T-helper 2 cell (primary cell): ENCODE measurements around the gene COL5A2.

Experiments
- DNase-seq, 5 experiments: peaks; one replicate each; pipeline versions ENCODE4 v3.0.0 to v3.0.0-alpha.2; 2012 to 2022

Gene COL5A2

GRCh38 chr2:189047171-189047888 is 132.2 kb downstream of the COL5A2 start:
- no peak for DNase-seq

DNA sequence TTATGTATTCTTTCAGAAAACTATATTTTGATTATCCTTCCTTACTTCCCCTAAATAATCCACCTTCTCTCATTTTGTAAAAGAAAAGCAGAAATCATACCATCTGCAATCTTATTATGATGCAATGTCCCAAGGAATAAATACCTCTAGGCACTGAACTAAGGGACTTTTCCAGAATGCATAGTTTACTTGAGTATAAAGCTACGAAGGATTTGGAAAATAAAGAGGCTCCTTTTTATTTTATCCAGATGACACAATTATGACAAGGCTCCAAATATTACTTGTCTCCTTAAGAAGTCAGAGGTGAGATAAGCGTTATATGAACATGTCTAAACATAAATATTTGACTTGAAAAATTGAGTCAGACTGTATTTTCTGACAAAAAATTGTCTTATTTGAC is 133.2 kb downstream of the COL5A2 start:
- no peak for DNase-seq

DNA sequence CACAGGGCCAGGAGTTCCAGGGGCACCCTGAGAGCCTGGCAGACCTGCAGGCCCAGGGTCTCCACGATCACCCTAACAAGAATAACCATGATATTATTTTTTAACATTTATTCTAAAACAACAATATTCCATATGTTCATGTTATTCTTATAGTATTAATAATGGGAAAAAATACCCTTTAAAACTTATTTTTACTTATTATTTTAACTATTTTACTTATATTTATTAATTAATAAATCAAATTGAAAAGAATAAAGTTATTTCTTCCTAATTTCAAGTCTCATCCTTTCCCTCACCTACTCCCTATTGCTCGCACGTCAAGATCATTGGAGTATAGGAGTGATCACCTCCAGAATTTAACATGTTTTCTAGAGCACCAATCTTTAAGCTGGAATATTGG is 133.7 kb downstream of the COL5A2 start:
- DNase-seq: no peak

- no peak for DNase-seq
Observed at GRCh38 chr2:189037518-189037917, 142.0 kb downstream of the COL5A2 start.

GRCh38 chr2:189024901-189025618 is 154.5 kb downstream of the COL5A2 start:
- no peak for DNase-seq

- DNase-seq: no peak
Observed at GRCh38 chr2:189022492-189022891, 157.1 kb downstream of the COL5A2 start.

DNA sequence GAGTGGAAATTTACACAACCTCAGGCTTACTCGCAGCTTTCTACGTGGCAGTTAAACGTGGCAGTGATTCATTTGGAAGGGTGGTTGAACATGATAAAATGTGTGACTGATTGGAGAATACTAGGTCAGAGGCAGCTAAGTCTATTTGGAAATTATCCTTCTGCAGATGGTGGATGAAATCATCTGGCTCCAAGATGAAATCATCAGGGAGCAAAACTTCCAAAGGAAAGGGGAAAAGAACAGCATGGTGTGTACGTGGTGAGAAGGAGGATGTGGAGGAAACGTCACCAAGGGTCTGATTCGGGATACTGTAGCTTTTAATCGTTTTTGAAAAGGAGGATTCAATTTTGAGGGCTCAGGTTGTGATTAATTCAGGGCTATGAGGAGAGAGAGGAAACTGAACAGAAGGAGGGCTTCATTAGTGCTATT is 157.5 kb downstream of the COL5A2 start:
- DNase-seq: no peak

DNA sequence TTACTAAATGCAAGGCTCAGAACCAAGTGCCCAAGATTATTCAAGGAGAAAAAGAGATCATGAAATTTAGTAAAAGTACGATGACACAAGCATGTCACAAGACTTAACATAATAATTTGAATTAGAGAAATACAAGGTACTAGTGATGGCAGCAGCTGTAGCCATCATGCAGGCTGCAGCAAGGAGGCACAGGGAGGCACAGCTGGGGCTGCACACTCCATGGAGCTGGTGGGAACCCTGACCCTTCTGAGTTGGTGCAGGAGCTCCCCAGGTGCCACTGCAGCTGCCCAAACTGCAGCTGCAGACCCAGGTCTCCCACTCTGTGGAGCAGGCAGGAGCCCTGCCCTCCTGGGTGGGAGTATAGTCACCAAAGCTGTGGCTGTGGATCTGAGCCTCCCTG is 159.4 kb downstream of the COL5A2 start:
- DNase-seq: no peak

- no peak for DNase-seq
Observed at GRCh38 chr2:189018631-189019030, 160.9 kb downstream of the COL5A2 start.

DNA sequence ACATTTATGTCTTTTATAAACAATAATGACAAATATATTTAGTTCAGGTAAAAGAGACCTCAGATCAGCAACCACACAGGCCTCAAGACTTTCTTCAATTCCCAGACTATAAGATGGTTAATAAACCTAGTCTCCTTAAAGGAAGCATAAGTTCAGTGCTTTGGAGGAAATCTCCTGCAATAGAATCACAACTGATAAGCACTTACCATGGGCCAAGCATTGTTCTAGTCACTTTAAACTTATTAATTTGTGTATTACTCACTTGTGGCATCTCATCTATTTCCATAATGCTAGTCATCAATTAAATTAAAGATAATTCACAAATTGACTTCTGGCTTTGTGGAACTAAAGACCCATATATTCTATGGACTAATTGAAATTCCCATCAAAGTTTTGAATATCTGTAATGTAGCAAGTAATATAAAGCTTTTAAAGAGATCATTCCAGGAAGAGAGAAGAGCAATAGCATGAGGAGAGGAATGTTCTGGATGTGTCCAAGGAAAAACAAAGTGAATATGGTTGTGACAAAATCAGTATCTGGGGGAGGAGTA is 163.2 kb downstream of the COL5A2 start:
- no peak for DNase-seq

- DNase-seq: no peak
Observed at GRCh38 chr2:189015359-189015758, 164.2 kb downstream of the COL5A2 start.

GRCh38 chr2:189014449-189015138 is 165.0 kb downstream of the COL5A2 start:
- DNase-seq: no peak

- no peak for DNase-seq
Observed at GRCh38 chr2:189013671-189014448, 165.7 kb downstream of the COL5A2 start.

DNA sequence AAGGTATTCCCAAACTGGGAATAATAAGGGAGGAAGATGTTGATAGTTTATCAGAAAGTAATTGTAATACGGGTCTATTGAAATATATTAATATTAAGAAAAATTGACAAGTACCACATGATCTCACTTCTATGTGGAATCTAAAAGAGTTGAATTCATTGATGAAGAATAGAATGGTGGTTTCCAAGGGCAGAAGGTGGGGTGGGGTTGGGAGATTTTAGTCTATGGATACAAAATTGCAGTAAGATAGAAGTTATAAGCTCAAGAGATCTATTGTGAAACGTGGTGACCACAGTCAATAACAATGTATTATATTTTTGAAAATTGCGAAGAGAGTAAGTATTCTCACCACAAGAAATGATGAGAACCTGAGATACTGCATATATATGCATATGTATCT is 166.5 kb downstream of the COL5A2 start:
- DNase-seq: no peak

DNA sequence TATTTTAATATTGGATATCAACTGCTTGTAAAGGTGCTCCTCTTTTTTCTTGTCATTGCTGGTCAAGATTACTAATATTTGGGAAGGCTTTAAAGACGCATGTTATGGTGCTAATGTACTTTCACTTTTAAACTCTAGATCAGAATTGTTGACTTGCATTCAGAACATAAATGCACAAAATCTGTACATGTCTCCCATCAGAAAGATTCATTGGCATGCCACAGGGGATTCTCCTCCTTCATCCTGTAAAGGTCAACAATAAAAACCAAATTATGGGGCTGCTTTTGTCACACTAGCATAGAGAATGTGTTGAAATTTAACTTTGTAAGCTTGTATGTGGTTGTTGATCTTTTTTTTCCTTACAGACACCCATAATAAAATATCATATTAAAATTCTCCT is 167.2 kb downstream of the COL5A2 start:
- no peak for DNase-seq

DNA sequence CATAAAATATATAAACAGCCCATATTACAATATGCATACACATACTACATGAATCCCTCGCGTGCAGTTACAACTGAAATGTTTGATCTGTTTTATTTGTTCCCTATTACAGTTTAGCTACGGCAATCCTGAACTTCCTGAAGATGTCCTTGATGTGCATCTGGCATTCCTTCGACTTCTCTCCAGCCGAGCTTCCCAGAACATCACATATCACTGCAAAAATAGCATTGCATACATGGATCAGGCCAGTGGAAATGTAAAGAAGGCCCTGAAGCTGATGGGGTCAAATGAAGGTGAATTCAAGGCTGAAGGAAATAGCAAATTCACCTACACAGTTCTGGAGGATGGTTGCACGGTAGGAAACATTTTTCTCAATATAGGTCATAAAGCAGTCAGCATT is 169.0 kb downstream of the COL5A2 start:
- no peak for DNase-seq

DNA sequence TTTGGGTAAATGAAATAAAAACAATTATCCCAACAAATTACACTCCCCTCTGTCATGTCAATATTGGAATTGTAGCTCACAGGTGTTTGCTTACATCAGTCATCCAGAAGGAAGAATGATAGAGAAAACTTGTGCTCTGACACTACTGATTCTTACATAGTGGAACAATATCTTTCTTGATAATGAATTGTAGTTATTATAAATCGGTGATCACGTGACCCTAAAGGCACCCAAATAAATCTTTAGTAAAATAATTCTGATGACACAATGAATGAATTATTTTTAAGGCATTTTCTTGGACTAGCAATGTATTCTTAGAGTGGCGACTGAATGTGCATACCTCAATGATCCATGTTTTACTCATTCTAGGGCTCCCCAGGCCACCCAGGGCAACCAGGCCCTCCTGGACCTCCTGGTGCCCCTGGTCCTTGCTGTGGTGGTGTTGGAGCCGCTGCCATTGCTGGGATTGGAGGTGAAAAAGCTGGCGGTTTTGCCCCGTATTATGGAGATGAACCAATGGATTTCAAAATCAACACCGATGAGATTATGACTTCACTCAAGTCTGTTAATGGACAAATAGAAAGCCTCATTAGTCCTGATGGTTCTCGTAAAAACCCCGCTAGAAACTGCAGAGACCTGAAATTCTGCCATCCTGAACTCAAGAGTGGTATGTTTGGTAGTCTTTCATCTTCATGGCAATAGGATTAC is 170.9 kb downstream of the COL5A2 start:
- no peak for DNase-seq

- DNase-seq: no peak
Observed at GRCh38 chr2:189002079-189002478, 177.5 kb downstream of the COL5A2 start.

DNA sequence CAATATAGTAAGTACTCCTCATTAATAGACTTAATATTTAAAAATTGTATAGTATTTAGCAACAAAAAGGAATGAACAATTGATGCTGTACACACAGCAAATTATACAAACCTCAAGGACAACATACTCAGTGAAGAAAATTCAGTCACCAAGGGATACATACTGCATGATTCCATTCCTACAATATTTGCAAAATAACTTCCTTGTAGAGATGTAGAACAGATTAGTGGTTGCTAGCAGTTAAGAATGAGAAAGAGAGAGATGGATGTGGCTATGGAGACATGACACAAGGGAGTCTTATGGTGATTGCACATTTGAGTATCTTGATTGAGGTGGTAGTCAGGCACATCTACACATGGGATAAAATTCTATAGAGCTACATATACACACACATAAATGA is 179.3 kb downstream of the COL5A2 start:
- no peak for DNase-seq

GRCh38 chr2:188997263-188997662 is 182.3 kb downstream of the COL5A2 start:
- no peak for DNase-seq

DNA sequence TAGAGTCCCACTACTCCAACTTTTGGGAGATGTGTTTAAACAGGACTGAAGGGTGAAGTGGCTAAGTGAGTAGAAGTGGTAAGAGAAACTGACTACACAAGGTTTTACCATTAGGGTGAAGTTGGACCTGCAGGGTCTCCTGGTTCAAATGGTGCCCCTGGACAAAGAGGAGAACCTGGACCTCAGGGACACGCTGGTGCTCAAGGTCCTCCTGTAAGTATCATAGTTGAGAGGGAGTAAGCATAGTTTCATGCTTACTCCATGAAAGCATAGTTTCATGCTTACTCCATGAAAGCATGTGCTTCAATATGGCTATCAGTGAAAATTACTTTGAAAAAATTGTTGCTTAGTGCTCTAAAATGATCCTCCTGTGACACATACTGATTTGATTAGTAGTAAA is 186.3 kb downstream of the COL5A2 start:
- no peak for DNase-seq

DNA sequence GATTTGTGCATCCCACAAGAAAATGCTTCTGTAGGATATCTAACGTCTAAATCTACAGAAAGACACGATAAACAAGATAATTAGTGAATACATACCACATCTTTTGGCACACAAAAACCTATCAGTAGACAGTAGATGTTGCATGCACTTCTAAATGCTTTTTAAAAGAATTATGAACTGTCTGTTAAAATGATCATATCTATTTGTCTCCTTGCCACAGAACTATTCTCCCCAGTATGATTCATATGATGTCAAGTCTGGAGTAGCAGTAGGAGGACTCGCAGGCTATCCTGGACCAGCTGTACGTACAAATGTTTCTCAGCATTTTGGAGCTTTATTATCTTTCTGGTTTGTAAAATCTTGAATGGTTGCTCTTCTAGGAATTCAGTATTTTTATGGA is 192.7 kb downstream of the COL5A2 start:
- no peak for DNase-seq
